Endothelial cell of umbilical vein (primary cell): ENCODE results near the gene STX8.

Experiments used
- CTCF ChIP-seq, 2 donors: IDR thresholded peaks; 1 replicate in 1 of 2; 2 replicates in 1 of 2; pipeline ENCODE4 v1.5.1; 2011; ENCODE audit warnings: low read length in 2 of 2, mild to moderate bottlenecking in 2 of 2, moderate library complexity in 2 of 2, control low read depth in 1 of 2, inconsistent platforms in 1 of 2, low read depth in 1 of 2; ENCODE audit not compliant: insufficient read depth in 1 of 2; ENCODE audit errors: extremely low read depth in 1 of 2
- EZH2 ChIP-seq: IDR thresholded peaks from 2 replicates; pipeline ENCODE4 v1.6.1; 2012; ENCODE audit warnings: borderline replicate concordance, low read depth, mild to moderate bottlenecking, moderate library complexity, low read length, inconsistent platforms; ENCODE audit not compliant: severe bottlenecking
- JUN ChIP-seq: IDR thresholded peaks from 2 replicates; pipeline ENCODE4 v1.6.1; 2011; ENCODE audit warnings: borderline replicate concordance, low read depth; ENCODE audit not compliant: insufficient read length, insufficient read depth
- POLR2AphosphoS5 ChIP-seq: IDR thresholded peaks from 2 replicates; pipeline ENCODE4 v1.6.1; 2012; ENCODE audit warnings: low read depth, mild to moderate bottlenecking, control low read depth, low read length, moderate library complexity; ENCODE audit not compliant: insufficient read depth
- TF ChIP-seq, protein P1 (sequence below): IDR thresholded peaks from 2 replicates; pipeline ENCODE4 v1.6.1; 2011; ENCODE audit not compliant: insufficient read depth, insufficient read length

DNA sequence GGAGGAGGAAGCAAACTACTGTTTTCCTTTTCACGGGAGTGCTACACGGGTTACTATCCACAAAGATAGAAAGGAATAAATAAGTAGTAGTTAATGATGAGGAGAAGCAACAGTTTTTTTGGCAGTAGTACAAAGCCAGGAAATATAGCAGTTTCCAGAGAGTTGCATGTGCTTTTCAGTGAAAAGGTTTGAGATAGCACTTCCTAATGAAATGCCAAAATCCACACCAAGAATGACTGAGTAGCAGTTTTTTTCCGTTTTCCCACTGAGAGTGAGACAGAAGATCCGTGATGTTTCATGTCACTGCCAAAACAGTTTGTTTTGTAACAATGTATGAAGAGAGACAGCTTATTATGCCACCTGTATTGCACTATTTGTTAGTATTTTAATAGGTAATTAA, 129.1 kb downstream of the STX8 start:
- TF ChIP-seq EZH2 (no peak), CTCF (IDR thresholded peaks at IDR 0.05; ENCODE audit: extremely low read depth in 1 of 2, insufficient read depth in 1 of 2, low read depth in 1 of 2, low read length in 2 of 2) (no peak), POLR2AphosphoS5 (no peak), JUN (no peak)
- TF ChIP-seq, protein P1, sequence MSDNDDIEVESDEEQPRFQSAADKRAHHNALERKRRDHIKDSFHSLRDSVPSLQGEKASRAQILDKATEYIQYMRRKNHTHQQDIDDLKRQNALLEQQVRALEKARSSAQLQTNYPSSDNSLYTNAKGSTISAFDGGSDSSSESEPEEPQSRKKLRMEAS: no peak
